Stimulated activated CD8-positive, alpha-beta memory T cell treated with anti-CD3 and anti-CD28 coated beads, Interleukin-12 subunit alpha, Interleukin-12 subunit beta, amount 100 ng/mL, for 24 hours (primary cell): ENCODE data around the gene MYCN.

ENCODE experiments used
- DNase-seq: peaks from one replicate; pipeline ENCODE4 v3.0.0-alpha.2; 2020; ENCODE audit errors: extremely low read depth

Gene MYCN

DNA sequence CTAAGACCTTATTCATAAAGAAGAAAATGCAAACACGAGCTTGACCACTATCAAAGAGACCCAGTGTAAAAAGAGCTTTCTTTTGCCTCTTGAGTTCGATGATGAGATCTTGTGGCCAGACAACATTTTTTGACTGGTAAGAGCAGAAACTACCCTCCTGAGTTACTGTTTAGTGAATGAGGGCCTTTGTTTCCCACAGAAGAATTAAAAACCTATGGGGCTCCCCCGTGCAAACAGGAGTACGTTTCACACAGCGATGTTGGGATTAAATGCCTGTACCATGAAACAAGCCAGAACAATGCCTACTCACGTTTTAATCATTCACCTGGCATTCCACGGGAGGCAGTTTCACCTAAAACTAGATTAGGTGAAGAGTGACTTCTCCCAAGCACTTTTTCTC is 36.0 kb downstream of the MYCN start:
- no peak for DNase-seq

DNA sequence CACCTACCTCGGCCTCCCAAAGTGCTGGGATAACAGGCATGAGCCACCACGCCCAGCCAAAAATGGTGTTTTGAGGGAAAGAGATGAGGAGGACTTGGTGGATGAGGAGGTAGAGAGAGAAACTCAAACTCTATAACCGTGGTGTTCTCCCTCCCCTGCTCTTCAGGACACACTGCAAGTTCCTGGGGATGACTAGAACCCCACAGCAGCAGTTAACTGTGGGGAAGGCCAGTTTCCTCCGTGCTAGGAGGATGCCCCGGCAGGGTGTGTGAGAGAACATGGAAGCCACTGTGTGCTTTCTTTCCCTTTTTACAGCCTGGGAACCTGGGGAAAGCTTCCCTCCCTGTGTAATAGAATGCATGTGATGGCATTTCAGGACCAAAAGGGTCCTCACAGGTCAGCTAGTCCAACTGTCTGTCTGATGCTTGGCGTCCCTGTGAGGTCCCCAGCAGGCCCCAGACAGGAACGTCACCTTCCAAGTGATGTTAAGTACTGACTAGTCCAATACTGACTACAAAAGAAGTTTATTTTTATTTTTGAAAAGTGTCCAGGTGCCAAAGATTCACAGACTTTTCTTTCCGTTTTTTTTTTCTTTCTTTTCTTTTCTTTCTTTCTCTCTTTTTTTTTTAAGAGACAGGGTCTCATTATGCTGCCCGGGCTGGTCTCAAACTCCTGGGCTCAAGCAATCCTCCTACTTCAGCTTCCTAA is 38.9 kb downstream of the MYCN start:
- no peak for DNase-seq

DNA sequence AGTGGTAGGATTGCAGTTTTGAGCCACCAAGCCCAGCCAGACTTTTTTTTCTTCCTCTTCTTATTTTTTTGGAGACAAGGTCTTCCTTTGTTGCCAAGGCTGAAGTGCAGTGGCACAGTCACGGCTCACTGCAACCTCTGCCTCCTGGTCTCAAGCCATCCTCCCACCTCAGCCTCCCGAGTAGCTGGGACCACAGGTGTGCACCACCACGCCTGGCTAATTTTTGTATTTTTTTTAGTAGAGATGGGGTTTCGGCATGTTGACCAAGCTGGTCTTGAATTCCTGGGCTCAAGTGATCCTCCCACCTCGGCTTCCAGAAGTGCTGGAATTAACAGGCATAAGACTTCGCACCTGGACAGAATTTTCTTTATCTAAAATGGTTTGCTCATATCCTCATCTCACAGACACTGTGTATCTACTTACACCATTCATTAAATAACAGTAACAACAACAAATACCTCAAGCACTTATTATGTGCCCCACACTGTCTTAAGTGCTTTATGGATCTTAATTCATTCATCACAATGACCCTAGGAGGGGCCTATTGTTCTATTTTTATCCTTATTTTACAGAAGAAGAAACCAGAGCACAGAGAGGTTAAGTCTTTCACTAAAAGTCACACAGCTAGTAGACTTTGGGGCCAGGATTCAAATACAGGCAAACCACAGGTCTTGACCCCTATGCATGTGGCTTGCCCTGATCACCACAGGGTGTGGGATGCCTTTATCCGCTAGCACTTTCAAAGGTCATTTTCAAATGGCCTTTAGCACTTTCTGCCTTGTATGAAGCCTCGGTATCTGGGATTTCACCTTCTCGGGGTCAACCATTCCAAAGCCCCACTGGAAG is 39.6 kb downstream of the MYCN start:
- no peak for DNase-seq

DNA sequence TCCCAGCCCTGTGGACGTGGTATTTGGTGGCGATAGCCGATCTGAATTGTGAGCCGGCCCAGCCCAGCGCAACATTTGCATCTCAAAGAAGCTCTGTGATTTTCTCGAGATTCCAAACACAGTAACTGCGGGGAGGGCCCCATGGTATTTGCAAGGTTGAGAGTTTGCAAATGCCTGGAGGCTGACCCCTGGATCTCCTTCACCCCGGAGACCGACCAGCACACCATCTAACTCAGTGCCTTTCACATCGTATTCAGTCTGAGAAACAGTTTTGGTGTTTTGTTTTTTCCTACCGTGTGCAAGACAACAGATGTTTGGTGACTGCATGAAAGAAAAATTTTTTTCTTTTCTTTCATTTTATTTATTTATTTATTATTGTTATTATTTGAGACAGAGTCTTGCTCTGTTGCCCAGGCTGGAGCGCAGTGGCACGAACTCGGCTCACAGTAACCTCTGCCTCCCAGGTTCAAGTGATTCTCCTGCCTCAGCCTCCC is 40.3 kb downstream of the MYCN start:
- DNase-seq: no peak

DNA sequence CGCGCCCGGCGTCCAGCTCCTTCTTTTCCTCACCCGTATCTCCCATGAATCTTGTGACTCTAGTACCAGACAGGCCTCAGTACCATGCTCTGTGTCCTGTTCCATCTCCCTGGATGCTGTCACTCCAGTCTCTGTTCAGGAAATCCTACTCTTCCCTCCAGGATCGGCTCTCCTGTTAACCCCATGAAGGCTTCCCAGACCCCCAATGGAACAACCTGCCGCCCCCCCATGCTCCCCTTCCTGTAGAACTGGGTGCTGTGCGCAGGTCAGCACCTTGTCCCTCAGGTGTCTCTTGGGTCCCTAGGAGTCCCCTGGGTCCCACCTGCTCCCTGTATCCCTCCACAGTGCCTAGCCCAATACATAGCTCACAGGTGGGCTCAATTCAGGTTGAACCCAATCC is 41.3 kb downstream of the MYCN start:
- no peak for DNase-seq

DNA sequence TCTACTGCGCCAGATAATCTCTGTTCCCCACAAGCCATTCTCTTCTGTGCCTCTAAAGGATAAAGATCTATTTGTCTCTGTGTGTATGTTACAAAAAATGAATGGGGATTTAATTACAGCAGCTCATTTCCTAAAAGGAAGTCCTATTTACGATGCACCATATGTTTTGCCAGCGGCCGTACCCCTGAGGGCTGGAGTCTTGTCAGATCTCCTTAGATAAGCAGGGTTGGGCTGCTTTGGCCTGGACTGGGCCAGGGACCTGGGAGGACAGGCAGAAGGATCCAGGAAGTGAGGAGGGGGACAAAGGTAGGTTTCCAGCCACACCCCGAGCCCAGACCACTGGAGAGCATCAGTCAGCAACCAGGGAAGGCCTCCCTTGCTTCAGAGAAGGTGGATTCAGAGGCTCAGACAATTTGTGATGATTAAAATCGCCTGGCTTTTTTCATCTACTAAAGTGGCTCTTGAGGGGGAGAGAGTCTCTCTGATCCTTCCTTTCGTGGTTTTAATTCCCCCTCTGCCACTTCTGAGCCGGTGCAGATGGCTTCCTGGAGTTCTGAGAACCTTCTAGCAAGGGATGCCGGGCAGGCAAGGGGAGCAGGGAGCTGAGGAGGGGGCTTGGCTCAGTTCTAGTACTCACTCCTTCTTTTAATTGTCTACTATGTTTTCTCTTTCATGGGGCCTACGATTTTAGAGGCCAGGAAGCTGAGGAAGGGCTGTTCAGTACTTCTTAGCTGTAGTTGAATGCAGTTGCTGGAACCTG is 42.1 kb downstream of the MYCN start:
- DNase-seq: no peak

DNA sequence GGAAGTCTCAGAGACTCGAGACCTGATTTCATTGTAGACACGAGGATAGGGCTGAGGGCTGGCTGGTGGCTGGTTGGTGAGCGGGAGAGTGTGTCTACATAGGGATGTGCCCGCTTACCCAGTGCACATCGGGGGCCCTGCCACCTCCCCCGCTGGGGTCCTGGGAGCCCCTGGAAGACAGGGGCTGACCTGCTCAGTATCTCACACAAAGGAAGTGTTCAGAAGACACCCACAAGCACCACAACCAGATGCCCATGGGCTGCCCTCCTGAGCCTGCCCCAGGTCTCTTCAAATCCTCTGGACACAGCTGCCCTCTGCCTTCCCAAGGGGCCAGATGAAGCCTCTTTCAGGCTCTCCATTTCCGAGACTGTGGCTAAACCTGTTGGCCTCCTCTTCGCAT is 43.1 kb downstream of the MYCN start:
- no peak for DNase-seq

DNA sequence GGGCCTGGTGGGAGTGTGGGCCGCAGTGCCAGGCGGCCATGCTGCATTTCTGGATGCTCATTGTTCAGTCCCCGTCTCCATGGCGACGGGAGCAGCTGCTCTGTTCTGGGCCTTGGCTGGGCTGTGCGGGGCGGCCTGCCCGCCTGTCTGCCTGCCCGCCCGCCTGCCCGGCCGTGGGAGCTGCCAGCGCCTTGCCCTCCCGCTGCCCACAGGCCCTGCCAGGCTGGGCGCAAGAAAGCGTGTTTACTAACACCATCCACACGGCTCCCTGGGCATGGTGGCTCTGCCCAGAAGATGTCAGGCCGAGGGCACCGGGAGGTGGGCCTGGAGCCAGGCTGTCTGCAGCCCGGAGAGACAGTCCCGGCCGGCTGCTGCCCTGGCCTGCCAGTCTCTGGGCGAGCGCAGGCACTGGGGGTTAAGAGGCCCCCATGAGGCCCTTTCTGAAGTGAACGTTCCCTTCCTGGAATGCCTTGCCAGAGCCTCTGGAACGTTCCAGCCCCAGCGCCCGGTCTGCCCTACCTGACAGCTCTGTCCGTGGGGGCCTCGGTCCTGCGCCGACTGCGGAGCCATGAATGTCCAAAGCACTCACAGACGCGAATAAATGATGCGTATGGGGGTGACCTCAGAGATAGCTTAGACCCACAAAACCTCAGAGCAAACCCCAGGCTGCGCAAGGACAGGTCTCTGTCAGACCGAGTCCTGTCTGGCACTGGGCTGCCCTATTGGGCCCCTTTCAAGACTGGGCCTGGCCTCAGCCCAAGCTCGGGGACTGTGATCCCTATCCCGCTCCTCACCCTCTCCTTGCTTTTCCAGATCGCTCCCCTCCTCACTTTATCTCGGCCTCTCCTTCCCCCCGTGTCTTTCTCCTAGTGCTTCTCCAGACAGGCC is 44.3 kb downstream of the MYCN start:
- DNase-seq: no peak

DNA sequence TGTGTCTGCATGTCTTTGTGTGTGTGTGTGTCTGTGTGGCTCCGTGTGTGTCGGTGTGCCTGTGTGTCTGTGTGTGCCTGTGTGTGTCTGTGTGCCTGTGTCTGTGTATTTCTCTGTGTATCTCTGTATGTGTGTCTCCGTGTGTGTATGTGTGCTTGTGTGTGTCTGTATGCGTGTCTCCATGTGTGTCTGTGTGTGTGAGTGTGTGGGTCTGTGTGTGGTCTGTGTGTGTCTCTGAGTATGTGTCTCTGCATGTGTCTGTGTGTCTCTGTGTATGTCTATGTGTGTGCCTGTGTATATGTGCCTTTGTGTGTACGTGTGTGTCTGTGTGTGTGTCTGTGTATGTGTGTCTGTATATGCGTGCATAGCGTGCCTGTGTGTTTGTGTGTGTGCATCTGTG is 45.2 kb downstream of the MYCN start:
- no peak for DNase-seq

DNA sequence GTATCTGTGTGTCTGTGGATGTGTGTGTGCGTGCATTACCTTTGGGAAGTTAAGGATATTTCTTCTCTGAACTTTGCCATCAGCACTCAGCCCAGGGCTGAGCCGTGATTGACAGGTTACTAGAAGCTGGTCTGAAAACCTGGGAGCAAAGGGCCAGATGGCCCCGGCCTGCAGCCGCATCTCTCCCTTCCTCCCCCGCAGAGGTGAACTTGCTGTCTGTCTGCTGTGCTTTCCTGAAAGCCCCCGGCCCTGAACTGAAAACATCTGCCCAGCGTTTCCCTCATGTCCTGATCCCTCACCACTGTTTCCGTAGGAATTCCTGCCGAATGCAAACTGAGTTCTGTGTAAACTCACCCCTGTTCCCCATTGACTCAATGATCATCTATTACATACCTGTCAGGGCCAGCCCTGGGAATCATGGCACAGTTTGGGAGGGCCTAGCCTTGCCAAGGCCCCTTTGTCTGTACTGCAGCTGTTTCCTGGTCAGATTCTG is 45.8 kb downstream of the MYCN start:
- DNase-seq: no peak

DNA sequence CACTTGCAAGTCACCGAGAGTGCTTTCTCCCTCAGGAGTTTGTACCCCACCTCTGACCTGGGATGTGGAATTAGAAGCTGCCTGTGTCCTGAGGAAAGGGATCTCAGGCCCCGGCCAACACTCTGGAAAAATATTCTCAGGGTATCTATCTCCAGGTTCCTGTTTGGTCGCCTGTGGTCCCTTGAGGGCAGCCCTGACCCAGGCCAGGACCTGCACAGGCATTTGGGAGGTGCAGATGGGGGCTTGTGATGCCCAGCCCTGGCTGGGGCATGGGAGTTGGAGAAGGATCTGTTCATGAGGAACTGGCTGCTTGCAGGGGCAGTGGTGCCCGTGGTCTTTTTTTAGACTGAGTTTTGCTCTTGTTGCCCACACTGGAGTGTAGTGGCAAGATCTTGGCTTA is 46.3 kb downstream of the MYCN start:
- DNase-seq: no peak

DNA sequence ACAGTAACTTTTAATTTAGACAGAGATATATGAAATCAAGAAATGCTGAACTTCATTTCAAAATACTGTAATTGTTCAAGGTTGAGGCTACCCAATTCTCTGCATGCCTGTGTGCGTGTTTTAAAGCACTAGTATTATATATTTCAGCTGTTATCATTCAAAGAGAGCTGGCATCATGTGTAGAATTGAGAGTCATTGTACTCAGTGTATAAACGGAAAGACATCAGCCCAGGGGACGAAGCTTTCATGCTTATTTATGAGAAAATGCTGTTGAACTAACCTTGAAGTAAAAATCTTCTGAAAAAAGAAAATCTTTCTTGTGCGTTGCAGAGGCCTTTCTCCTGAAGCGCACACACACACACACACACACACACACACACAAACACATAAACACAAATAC is 48.4 kb downstream of the MYCN start:
- no peak for DNase-seq

DNA sequence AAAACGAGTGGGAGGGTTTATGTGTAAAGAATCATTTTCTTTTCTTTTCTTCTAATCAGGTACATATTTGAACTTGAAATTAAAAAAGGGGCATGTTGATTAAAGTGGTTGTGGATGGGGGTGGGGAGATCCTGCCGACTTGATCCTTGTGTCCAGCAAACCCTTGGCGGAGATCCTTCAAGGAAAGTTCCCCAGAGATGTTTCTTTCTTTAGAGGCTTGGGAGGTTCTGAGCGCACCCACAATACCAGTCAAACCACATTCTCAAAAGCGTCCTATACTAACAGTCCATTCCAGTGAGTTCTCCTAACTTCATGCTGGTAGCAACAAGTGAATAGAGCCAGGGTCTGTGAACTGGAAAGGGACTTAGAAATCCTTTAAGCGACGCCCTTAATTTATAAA is 49.2 kb downstream of the MYCN start:
- DNase-seq: no peak

DNA sequence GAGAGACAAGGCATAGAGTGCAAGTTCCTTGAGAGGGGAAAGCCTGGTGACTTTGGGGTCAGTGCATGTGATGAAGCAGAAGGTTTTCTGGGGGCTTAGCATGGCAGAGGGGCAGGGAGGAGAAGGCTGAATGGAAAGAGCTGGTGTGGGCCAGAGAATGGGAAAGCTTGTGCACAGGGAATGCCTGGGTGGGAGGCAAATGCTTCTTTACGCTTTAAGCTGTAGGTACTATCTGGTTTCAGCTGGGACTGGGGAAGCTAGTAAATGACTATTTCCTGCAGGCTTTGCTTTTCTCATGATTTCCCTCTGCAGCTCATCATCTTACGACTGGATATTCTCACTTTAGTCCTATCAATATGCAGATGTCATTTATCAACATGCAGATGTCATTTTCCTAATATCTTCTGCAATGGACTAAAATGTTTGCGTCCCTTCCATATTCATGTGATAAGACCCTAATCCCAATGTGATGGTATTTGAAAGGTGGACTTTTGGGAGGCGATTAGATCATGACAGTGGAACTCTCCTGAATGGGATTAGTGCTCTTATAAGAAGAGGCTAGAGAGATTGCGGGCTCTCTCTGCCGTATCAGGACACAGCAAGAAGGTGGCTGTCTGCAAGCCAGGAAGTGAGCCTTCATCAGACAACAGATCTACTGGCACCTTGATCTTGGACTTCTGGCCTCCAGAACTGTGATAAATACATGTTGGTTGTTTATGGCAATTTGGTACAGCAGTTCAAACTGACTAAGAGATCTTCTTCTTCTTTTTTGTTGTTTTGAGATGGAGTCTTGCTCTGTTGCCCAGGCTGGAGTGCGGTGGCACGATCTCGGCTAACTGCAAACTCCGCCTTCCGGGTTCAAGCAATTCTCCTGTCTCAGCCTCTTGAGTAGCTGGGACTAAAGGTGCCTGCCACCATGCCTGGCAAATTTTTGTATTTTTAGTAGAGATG is 50.1 kb downstream of the MYCN start:
- no peak for DNase-seq

DNA sequence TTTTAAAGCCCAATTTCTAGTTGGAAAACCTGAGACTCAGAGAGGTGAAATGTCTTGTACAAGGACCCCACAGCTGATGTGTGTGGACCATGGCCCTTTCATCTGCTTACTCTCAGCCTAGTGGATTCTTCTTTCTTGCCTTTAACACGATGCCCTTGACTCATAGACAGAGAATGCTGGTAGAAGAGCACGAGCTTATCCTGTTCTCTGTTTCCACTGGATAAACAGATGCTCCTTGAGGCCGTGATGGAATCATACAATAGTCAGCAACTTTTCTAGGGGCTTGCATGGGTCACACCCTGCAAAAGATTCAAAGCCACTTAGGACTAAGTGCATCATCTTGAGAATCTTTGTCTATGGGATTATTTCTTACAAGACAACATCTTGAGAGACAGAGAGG is 50.9 kb downstream of the MYCN start:
- DNase-seq: no peak

DNA sequence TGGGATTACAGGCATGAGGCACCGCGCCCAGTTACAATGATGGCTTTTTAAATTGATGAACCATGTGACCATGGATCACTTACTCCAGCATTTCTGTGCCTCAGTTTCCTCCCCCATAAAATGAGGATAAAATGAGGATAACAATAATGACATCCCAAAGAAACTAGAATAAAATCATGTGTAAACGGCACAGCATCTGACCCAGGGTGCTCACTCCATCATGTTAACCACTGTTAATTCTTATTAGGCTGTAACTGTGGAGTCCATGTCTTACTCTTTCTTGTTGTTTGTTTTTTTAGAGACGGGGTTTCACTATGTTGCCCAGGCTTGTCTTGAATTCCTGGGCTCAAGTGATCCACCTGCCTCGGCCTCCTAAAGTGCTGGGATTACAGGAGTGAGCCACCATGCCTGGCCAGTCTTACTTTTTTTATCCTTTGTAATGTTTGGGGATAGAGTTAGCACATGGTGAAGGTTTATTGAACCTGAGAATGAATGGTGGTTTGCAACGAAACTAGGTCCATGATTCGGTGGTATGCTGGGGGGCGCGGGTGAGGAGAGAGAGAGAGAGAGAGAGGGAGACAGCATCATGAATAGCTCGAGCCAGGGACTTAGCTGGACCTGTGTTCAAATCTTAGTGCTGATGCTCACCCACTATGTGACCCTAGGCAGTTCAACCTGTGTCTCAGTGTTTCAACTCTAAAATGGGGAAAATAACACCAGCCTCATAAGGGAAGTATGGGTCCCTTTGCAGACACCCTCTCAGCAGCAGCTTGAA is 52.3 kb downstream of the MYCN start:
- DNase-seq: no peak

DNA sequence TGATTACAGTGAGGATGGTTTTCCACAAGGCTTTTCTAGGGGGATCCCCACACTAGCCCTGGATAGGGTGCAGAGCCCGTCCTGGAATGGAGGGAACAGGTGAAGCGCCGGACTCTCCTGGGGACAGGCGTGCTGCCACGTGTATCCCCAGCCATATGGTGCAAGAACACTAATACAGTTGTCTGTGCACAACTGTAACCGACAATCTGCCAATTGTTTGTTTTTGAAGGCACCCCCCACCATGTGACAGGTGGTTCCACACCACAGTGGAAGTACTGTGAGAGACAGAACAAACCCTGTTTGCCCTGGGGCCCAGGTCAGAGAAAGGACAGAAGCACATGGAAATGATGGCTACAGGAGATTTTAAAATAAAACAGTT is 52.9 kb downstream of the MYCN start:
- no peak for DNase-seq

DNA sequence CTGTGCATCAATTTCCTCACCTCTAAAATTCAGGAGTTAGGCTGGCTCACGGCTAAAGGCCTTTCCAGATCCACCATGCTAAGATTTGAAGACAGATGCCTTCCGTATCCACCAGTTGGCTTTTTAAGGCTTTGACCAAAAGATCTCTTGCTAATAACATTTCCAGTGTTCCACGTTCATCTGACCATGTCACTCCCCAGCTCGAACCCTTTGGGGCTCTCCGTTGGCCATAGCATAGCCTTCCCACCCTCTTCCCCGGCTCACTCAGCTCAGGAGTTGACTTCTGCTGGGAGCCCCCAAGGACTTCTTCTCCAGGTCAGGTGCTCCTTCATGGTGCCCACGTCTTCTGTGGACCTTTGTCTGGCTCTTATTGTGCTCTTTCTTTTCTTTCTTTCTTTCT is 53.3 kb downstream of the MYCN start:
- no peak for DNase-seq

DNA sequence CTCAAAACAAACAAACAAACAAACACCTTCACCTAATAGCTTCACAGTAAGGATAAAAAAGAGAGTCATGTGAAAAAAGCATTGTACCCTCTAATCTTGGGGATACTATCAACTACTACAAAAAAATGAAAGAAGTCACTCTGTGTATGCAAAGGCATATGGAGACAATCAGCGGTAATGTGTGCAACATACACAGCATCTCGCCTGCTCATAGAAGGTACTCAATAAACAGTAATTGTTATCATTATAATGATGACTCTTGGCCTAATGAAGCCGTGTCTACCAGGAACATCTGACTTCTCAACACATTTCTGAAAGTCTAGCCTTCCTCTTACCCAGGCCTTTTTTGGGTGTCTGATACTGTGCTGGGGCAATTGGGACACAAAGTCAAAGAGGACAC is 55.3 kb downstream of the MYCN start:
- DNase-seq: no peak
